HepG2 (cell line): Measurements from ENCODE around the gene CCDC183. TPM values are rescaled to one million over a fixed set of nuclear protein-coding genes. Genes with fewer than 3 reads are reported as not detected.

Experiments
- CREM ChIP-seq, 2 experiments: sonication (generic) in 1 of 2; formaldehyde crosslinking in 1 of 2; IDR thresholded peaks; 2 replicates each; pipeline versions ENCODE4 v1.4.0 to v1.6.1; 2016 to 2020; ENCODE audit warnings: antibody characterized with exemption in 1 of 2, mild to moderate bottlenecking in 1 of 2, missing genetic modification reagents in 1 of 2
- ETV6 ChIP-seq: sonication (generic); formaldehyde crosslinking; conservative IDR thresholded peaks from 2 replicates; pipeline ENCODE4 v1.4.0; 2020; ENCODE audit warnings: missing genetic modification reagents
- FOSL2 ChIP-seq: sonication (generic); formaldehyde crosslinking; IDR thresholded peaks from 2 replicates; pipeline ENCODE4 v1.4.0; 2020; ENCODE audit warnings: missing genetic modification reagents
- GATA4 ChIP-seq: sonication (generic); IDR thresholded peaks from 2 replicates; pipeline ENCODE4 v1.6.1; 2016; ENCODE audit warnings: antibody characterized with exemption, low read depth, borderline replicate concordance
- HIC2 ChIP-seq: sonication (generic); formaldehyde crosslinking; IDR thresholded peaks from 2 replicates; pipeline ENCODE4 v1.9.0; 2022; ENCODE audit warnings: low read depth, missing genetic modification reagents
- NFIC ChIP-seq: IDR thresholded peaks from 2 replicates; pipeline ENCODE4 v1.6.1; 2012; ENCODE audit warnings: mild to moderate bottlenecking, low read length, inconsistent platforms
- RAD21 ChIP-seq: fragments of 450-650 bp; formaldehyde crosslinking; IDR thresholded peaks from 2 replicates; pipeline ENCODE4 v1.5.0; 2020; ENCODE audit warnings: mild to moderate bottlenecking
- SPEN ChIP-seq: sonication (generic); formaldehyde crosslinking; IDR thresholded peaks from 2 replicates; pipeline ENCODE4 v1.5.1; 2020; ENCODE audit warnings: low read depth, mild to moderate bottlenecking, missing genetic modification reagents
- TMF1 ChIP-seq: sonication (generic); formaldehyde crosslinking; IDR thresholded peaks from 2 replicates; pipeline ENCODE4 v1.8.1; 2022; ENCODE audit warnings: low read depth, missing genetic modification reagents
- YEATS4 ChIP-seq: sonication (generic); formaldehyde crosslinking; IDR thresholded peaks from 2 replicates; pipeline ENCODE4 v1.4.0; 2020; ENCODE audit warnings: missing genetic modification reagents, borderline replicate concordance
- YY1 ChIP-seq: IDR thresholded peaks from 2 replicates; pipeline ENCODE4 v1.6.1; 2011; ENCODE audit warnings: low read length, low read depth, moderate library complexity, mild to moderate bottlenecking; ENCODE audit not compliant: insufficient read depth, insufficient replicate concordance
- ZFP36L2 ChIP-seq: sonication (generic); formaldehyde crosslinking; IDR thresholded peaks from 2 replicates; pipeline ENCODE4 v1.4.0; 2020; ENCODE audit warnings: missing genetic modification reagents
- polyA plus RNA-seq, 8 experiments: library from polyadenylated mRNA; depleted of rRNA in 3 of 8; stranded (reverse) in 7 of 8; unstranded in 1 of 8; fragments of >200 nt; fragmentation: Illumina TruSeq in 4 of 8; extraction: Trizol in 4 of 8; gene quantifications; 2 replicates each; pipeline versions ENCODE4 v1.2.1 to v1.2.3, GENCODE V29; 2011 to 2016; ENCODE audit warnings: low read depth in 4 of 8, missing spikeins in 1 of 8, mixed read lengths in 1 of 8; ENCODE audit not compliant: insufficient read depth in 1 of 8
- total RNA-seq, 5 experiments: library from RNA; depleted of rRNA; stranded (reverse); fragments of >200 nt; fragmentation: Illumina TruSeq; extraction: Trizol; gene quantifications; 2 replicates each; pipeline ENCODE4 v1.2.3, GENCODE V29; 2016; ENCODE audit warnings: low read depth in 1 of 5
- TF ChIP-seq, protein P1 (sequence below): sonication (generic); formaldehyde crosslinking; IDR thresholded peaks from 2 replicates; pipeline ENCODE4 v1.4.0; 2020; ENCODE audit warnings: missing genetic modification reagents
- TF ChIP-seq, protein P2 (sequence below), 2 experiments: sonication (generic) in 1 of 2; formaldehyde crosslinking in 1 of 2; IDR thresholded peaks; 2 replicates each; pipeline versions ENCODE4 v1.6.1 to v1.9.0; 2014 to 2022; ENCODE audit warnings: antibody characterized with exemption in 1 of 2, borderline replicate concordance in 1 of 2, inconsistent platforms in 1 of 2, low read depth in 1 of 2, missing genetic modification reagents in 1 of 2
- TF ChIP-seq, protein P3 (sequence below): IDR thresholded peaks from 2 replicates; pipeline ENCODE4 v1.6.1; 2016; ENCODE audit warnings: mild to moderate bottlenecking
- TF ChIP-seq, protein P4 (sequence below): sonication (generic); formaldehyde crosslinking; IDR thresholded peaks from 2 replicates; pipeline ENCODE4 v1.5.0; 2020; ENCODE audit warnings: missing genetic modification reagents

Gene CCDC183
- total and polyA plus RNA-seq, 2 of the 13 experiments (the other 11 are each of a cell fraction or from before 2014, with no cell fraction given): 5.0 to 66.4 TPM

DNA sequence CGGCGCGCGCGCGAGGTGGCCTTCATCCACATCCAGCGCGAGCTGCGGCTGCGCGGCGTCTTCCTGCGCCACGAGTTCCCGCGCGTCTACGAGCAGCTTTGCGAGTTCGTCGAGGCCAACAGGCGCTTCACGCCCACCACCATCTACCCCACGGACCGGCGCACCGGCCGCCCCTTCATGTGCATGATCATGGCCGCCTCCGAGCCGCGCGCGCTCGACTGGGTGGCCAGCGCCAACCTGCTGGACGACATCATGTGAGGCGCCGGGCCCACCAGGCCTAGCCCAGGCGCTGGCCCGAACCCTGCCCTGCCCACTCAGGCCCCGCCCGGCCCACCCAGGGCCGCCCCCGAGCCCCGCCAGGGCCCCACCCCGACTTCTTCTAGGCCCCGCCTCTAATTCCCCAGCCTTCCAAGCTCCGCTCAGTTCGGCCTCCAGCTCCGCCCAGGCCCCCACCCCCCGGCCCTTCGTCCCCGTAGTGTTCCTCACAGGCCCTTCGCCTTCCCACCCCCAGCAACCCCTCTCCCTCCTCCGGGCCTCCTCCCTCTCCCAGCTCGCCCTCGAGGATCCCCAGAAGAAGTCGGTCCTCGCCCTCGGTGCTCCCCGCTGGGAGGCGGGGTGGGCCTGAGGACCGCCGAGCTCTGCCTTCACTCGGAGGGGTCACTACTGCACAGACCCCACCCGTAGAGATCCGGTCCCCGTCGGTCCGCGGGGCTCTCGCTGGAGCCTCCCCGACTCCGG lies 51.1 kb downstream of the CCDC183 start (continued):
- TF ChIP-seq, protein P1, sequence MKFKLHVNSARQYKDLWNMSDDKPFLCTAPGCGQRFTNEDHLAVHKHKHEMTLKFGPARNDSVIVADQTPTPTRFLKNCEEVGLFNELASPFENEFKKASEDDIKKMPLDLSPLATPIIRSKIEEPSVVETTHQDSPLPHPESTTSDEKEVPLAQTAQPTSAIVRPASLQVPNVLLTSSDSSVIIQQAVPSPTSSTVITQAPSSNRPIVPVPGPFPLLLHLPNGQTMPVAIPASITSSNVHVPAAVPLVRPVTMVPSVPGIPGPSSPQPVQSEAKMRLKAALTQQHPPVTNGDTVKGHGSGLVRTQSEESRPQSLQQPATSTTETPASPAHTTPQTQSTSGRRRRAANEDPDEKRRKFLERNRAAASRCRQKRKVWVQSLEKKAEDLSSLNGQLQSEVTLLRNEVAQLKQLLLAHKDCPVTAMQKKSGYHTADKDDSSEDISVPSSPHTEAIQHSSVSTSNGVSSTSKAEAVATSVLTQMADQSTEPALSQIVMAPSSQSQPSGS (CRISPR knock-in tag): no peak
- TF ChIP-seq ZFP36L2 (CRISPR knock-in tag) (no peak), YY1 (peak; percentile 16), HIC2 (0 out of 2 replicates have a peak, but pooled peaks have one; percentile 46), CREM (IDR thresholded peaks at IDR 0.05) (0 out of 2 replicates have a peak, but pooled peaks have one; percentile 27), CREM (CRISPR knock-in tag; IDR thresholded peaks at IDR 0.05) (no peak), SPEN (CRISPR knock-in tag) (0 out of 2 replicates have a peak, but pooled peaks have one; percentile 11), RAD21 (CRISPR knock-in tag) (no peak), GATA4 (no peak), TMF1 (CRISPR knock-in tag) (0 out of 2 replicates have a peak, but pooled peaks have one; percentile 28), FOSL2 (CRISPR knock-in tag) (no peak), NFIC (no peak), YEATS4 (CRISPR knock-in tag) (no peak), ETV6 (CRISPR knock-in tag) (no peak)
- TF ChIP-seq, protein P2, sequence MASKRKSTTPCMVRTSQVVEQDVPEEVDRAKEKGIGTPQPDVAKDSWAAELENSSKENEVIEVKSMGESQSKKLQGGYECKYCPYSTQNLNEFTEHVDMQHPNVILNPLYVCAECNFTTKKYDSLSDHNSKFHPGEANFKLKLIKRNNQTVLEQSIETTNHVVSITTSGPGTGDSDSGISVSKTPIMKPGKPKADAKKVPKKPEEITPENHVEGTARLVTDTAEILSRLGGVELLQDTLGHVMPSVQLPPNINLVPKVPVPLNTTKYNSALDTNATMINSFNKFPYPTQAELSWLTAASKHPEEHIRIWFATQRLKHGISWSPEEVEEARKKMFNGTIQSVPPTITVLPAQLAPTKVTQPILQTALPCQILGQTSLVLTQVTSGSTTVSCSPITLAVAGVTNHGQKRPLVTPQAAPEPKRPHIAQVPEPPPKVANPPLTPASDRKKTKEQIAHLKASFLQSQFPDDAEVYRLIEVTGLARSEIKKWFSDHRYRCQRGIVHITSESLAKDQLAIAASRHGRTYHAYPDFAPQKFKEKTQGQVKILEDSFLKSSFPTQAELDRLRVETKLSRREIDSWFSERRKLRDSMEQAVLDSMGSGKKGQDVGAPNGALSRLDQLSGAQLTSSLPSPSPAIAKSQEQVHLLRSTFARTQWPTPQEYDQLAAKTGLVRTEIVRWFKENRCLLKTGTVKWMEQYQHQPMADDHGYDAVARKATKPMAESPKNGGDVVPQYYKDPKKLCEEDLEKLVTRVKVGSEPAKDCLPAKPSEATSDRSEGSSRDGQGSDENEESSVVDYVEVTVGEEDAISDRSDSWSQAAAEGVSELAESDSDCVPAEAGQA (IDR thresholded peaks at IDR 0.05; ENCODE audit: low read depth): peak; percentile 78; the same call in 1 of the 2 replicates
- TF ChIP-seq, protein P2 (CRISPR knock-in tag; IDR thresholded peaks at IDR 0.05; ENCODE audit: borderline replicate concordance): no peak
- TF ChIP-seq, protein P3, sequence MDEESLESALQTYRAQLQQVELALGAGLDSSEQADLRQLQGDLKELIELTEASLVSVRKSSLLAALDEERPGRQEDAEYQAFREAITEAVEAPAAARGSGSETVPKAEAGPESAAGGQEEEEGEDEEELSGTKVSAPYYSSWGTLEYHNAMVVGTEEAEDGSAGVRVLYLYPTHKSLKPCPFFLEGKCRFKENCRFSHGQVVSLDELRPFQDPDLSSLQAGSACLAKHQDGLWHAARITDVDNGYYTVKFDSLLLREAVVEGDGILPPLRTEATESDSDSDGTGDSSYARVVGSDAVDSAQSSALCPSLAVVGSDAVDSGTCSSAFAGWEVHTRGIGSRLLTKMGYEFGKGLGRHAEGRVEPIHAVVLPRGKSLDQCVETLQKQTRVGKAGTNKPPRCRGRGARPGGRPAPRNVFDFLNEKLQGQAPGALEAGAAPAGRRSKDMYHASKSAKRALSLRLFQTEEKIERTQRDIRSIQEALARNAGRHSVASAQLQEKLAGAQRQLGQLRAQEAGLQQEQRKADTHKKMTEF (CRISPR knock-in tag): no peak
- TF ChIP-seq, protein P4, sequence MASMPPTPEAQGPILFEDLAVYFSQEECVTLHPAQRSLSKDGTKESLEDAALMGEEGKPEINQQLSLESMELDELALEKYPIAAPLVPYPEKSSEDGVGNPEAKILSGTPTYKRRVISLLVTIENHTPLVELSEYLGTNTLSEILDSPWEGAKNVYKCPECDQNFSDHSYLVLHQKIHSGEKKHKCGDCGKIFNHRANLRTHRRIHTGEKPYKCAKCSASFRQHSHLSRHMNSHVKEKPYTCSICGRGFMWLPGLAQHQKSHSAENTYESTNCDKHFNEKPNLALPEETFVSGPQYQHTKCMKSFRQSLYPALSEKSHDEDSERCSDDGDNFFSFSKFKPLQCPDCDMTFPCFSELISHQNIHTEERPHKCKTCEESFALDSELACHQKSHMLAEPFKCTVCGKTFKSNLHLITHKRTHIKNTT (CRISPR knock-in tag): no peak
